Aorta (tissue), 5 donors: ENCODE results near the gene SPDYE5. TPM values are rescaled to one million over a fixed set of nuclear protein-coding genes. Genes with fewer than 3 reads are reported as not detected.

Experiments
- ATAC-seq: fragments of 200-7000 bp; cut with Tn5 transposase; one replicate; pipeline ENCODE4 v1.9.1; 2022; ENCODE audit warnings: moderate library complexity; ENCODE audit not compliant: low FRiP score
- DNase-seq, 2 donors: peaks; one replicate each; pipeline ENCODE4 v3.0.0-alpha.2; 2020
- H3K27ac ChIP-seq, 2 donors: one replicate each; pipeline ENCODE4 v1.5.1; 2013; ENCODE audit warnings: low read length in 2 of 2, mild to moderate bottlenecking in 2 of 2, moderate library complexity in 2 of 2, control low read depth in 1 of 2, inconsistent platforms in 1 of 2, low read depth in 1 of 2
- H3K27me3 ChIP-seq, 2 donors: one replicate each; pipeline ENCODE4 v1.6.1; 2013; ENCODE audit warnings: control low read depth in 1 of 2, low read length in 1 of 2, mild to moderate bottlenecking in 1 of 2, moderate library complexity in 1 of 2; ENCODE audit not compliant: insufficient read depth in 2 of 2, control insufficient read depth in 1 of 2
- H3K36me3 ChIP-seq, 2 donors: one replicate each; pipeline ENCODE4 v1.6.1; 2013; ENCODE audit warnings: control low read depth in 1 of 2, low read length in 1 of 2, mild to moderate bottlenecking in 1 of 2; ENCODE audit not compliant: insufficient read depth in 2 of 2, control insufficient read depth in 1 of 2
- H3K4me1 ChIP-seq, 2 donors: one replicate each; pipeline ENCODE4 v1.6.1; 2013; ENCODE audit warnings: low read length in 2 of 2, control low read depth in 1 of 2, mild to moderate bottlenecking in 1 of 2, moderate library complexity in 1 of 2; ENCODE audit not compliant: insufficient read depth in 2 of 2, control insufficient read depth in 1 of 2
- H3K4me3 ChIP-seq, 2 donors: one replicate each; pipeline ENCODE4 v1.5.1; 2013; ENCODE audit warnings: low read length in 2 of 2, control low read depth in 1 of 2, mild to moderate bottlenecking in 1 of 2
- H3K9me3 ChIP-seq: one replicate; pipeline ENCODE4 v1.6.1; 2013; ENCODE audit warnings: mild to moderate bottlenecking, low read length; ENCODE audit not compliant: control insufficient read depth
- WGBS, 2 donors: extraction: QIAGEN DNeasy Blood & Tissue Kit; methylation state at CpG; one replicate each; pipeline ENCODE4 v1.1.7; 2013; 5-methylcytosine and 5-hydroxymethylcytosine counted together
- intact Hi-C, 2 donors: fragments of 100-400 bp; cut with DNase I; formaldehyde crosslinking; loops; one replicate each; pipeline versions ENCODE4 v1.14.2 to v1.15.0; 2022
- polyA plus RNA-seq, 2 donors: library from polyadenylated mRNA; stranded (reverse); fragments of 200-250 nt; gene quantifications; one replicate each; pipeline ENCODE4 v1.2.3, GENCODE V29; 2013
- total RNA-seq, 2 donors: library from RNA; stranded (reverse); fragmentation: NEBNext Ultra II Directional; extraction: Animal tissue kit (Norgen Biotek cat#: 25700); gene quantifications; one replicate each; pipeline ENCODE4 v1.2.1, GENCODE V29; 2021
- donor health status: healthy with polysubstance abuse.
- donor health status: Bipolar disorder and iron deficiency.
- donor health status: DM: no; HTN: no; CAD: no.
- donor health status: DM: no; HTN: no; CAD: no.
- donor health status: DM: yes; HTN: yes; CAD: no.

Gene SPDYE5
- total and polyA plus RNA-seq, 4 donors: not detected

GRCh38 chr7:75532639-75533038 is 40.5 kb downstream of the SPDYE5 start:
- intact Hi-C loops: loop anchor here in 1 of 2 donors (10.0 kb wide), 1 partner anchor 62 kb away; no protein-coding TSS in a partner anchor
- WGBS, 2 donors: 98 to 99% methylated on average over 4 of the region's 4 CpGs

GRCh38 chr7:75533926-75534325 is 41.8 kb downstream of the SPDYE5 start:
- no peak overlapping the region for H3K4me3 ChIP-seq
- ATAC-seq (no peak), DNase-seq (peak in 1 of 2 donors; percentile 43)
- no peaks in the 10 kb centered on the region for H3K9me3 ChIP-seq
- intact Hi-C loops: loop anchor here in 1 of 2 donors (10.0 kb wide), 1 partner anchor 61 kb away; no protein-coding TSS in a partner anchor
- no peak overlapping the region for H3K27ac ChIP-seq
- H3K4me1 ChIP-seq: no peaks in the 10 kb centered on the region
- H3K27me3 ChIP-seq: no peaks in the 10 kb centered on the region
- peaks cover 0 to 12% of the 10 kb centered on the region in 2 donors for H3K36me3 ChIP-seq
- WGBS, 2 donors: 87 to 94% methylated on average over 6 of the region's 6 CpGs

More at GRCh38 chr7:75532639-75533038, 40.5 kb downstream of the SPDYE5 start:
- no peaks in the 10 kb centered on the region for H3K9me3 ChIP-seq
- ATAC-seq: no peak
- no peak for DNase-seq
- no peaks in the 10 kb centered on the region for H3K27me3 ChIP-seq
- H3K4me1 ChIP-seq: no peaks in the 10 kb centered on the region
- H3K27ac ChIP-seq: no peak overlapping the region
- H3K36me3 ChIP-seq: peaks cover 0 to 8% of the 10 kb centered on the region in 2 donors
- no peak overlapping the region for H3K4me3 ChIP-seq

DNA sequence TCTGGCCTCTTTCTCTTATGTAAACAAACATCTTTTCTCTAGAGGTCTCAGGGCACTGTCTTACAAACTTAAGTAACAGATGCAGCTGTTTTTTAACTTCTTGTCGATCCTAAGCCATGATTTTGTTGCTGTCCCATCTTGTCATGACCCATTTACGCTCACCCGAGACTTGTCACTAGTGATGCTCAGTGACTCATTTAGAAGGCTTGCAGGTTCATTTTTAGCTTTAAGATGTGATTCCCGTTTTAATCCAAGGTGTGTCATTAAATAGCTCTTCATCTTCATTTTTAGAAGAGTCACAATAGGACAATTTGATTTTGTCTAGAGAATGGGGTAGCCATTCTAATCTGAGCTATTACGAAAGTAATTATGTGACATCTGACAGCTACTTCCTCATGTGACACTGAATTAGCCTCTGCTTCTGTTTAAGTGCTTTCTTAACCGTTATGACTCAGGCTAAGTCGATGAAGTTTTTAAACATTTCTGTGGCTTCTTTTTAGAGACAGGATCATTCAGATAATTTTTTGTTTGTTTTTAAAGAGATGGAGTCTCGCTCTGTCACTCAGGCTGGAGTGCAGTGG is 42.7 kb downstream of the SPDYE5 start:
- DNase-seq (no peak), ATAC-seq (no peak)
- 72 to 75% methylated on average over 8 of the region's 8 CpGs for WGBS, 2 donors
- Histone ChIP-seq H3K27me3 (no peaks in the 10 kb centered on the region), H3K4me1 (no peaks in the 10 kb centered on the region), H3K4me3 (no peak overlapping the region), H3K36me3 (peaks cover 0 to 14% of the 10 kb centered on the region in 2 donors), H3K9me3 (no peaks in the 10 kb centered on the region), H3K27ac (no peak overlapping the region)
- intact Hi-C loops: loop anchor here in 1 of 2 donors (10.0 kb wide), 1 partner anchor 60 kb away; no protein-coding TSS in a partner anchor

GRCh38 chr7:75536491-75536890 is 44.4 kb downstream of the SPDYE5 start:
- Histone ChIP-seq H3K36me3 (peaks cover 2 to 14% of the 10 kb centered on the region in 2 donors), H3K9me3 (no peaks in the 10 kb centered on the region), H3K27me3 (no peaks in the 10 kb centered on the region), H3K4me1 (no peaks in the 10 kb centered on the region), H3K4me3 (no peak overlapping the region), H3K27ac (no peak overlapping the region)
- ATAC-seq: no peak
- intact Hi-C loops: loop anchor here in 1 of 2 donors (10.0 kb wide), 1 partner anchor 58 kb away; no protein-coding TSS in a partner anchor
- peak in 1 of 2 donors; percentile 39 for DNase-seq
- WGBS, 2 donors: 91 to 95% methylated on average over 4 of the region's 4 CpGs

DNA sequence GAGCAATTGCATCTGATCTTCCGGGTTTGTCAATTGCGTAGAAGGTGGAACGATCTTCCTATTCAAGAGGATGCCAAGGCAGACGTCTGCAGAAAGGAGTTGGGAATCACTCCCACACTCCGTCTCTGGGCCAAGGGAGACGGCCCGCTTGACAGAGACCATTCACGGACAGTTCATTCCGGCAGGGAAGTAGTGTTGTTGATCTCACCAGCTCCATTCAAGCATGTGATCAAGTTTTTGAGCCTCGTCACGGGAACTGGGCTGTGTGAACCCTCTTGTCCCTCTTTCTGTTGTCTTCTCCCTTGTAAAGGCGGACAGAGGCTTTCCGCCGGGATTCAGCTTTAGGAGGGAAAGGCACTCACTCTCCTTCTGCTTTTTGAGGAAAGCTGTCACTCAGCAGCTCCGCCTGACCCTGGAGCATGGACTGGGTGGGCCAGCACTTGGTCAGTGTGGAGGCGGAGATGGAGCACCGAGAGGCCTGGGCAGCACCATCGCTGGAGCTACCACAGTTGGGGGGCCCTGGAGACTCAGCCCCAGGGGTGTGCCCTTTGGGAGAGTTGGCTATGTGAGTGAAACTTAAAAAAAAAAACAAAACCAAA is 44.9 kb downstream of the SPDYE5 start:
- H3K4me3 ChIP-seq: no peak overlapping the region
- H3K27ac ChIP-seq: no peak overlapping the region
- no peak for ATAC-seq
- 79 to 85% methylated on average over 18 of the region's 18 CpGs for WGBS, 2 donors
- intact Hi-C loops: loop anchor here in 1 of 2 donors (10.0 kb wide), 1 partner anchor 58 kb away; no protein-coding TSS in a partner anchor
- no peaks in the 10 kb centered on the region for H3K9me3 ChIP-seq
- no peaks in the 10 kb centered on the region for H3K4me1 ChIP-seq
- H3K27me3 ChIP-seq: no peaks in the 10 kb centered on the region
- H3K36me3 ChIP-seq: peaks cover 5 to 16% of the 10 kb centered on the region in 2 donors
- peak in 1 of 2 donors; percentile 39 for DNase-seq

GRCh38 chr7:75537731-75538130 is 45.6 kb downstream of the SPDYE5 start:
- H3K36me3 ChIP-seq: peaks cover 7 to 16% of the 10 kb centered on the region in 2 donors
- peak in 1 of 2 donors; percentile 51 for DNase-seq

DNA sequence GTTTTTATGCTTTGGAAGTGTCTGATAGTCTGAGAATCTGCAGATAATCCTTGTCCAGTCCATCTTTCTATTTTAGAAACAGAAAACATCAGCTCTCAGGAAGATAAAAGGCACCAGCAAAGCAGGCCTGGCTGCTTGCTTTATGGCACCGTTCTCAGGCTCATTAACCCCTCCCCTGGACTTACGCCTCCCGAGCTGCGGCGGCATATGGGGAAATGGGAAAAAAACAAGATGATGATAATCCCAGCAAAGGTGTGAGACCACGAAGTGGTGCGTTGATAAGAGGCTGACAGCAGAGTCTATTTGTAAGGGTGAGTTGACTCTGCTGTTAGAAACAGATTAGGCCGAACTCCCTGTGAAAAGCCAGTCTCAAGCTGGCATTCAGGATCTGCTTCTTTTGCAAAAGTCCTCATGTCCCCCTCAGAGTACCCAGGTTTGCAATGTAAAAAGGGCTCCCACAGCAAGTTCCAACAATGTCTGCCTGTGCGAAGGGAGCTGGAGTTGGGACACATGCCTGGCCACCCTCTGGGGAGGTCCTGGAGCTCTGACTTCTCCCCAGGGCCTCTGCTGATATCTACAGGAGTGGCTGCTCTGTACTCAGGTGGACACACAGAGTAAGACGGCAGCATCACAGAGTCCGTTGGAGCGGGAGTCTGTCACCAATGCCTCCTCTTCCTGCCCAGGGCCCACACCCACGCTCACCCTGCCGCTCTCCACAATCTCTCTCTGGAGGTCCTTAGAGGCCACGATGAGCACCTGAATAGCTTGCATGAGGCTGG is 54.3 kb downstream of the SPDYE5 start:
- 80 to 81% methylated on average over 15 of the region's 15 CpGs for WGBS, 2 donors
- Histone ChIP-seq H3K4me3 (no peak overlapping the region), H3K27me3 (no peaks in the 10 kb centered on the region), H3K36me3 (peaks cover 8 to 9% of the 10 kb centered on the region in 2 donors), H3K9me3 (no peaks in the 10 kb centered on the region), H3K27ac (no peak overlapping the region), H3K4me1 (no peaks in the 10 kb centered on the region)
- intact Hi-C loops: no loop called here
- DNase-seq (peak; percentile 2 to 27), ATAC-seq (no peak)

More at GRCh38 chr7:75537731-75538130, 45.6 kb downstream of the SPDYE5 start:
- no peaks in the 10 kb centered on the region for H3K9me3 ChIP-seq
- H3K27ac ChIP-seq: no peak overlapping the region
- no peaks in the 10 kb centered on the region for H3K27me3 ChIP-seq
- no peaks in the 10 kb centered on the region for H3K4me1 ChIP-seq
- intact Hi-C loops: loop anchor here in 1 of 2 donors (10.0 kb wide), 1 partner anchor 57 kb away; no protein-coding TSS in a partner anchor
- ATAC-seq: no peak
- no peak overlapping the region for H3K4me3 ChIP-seq
- WGBS, 2 donors: 88 to 91% methylated on average over 5 of the region's 5 CpGs
